Central memory CD4-positive, alpha-beta T cell (primary cell): Measurements from ENCODE around the gene PDE11A.

Experiments used
- DNase-seq: peaks from one replicate; pipeline ENCODE4 v3.0.0; 2022

Gene PDE11A

DNA sequence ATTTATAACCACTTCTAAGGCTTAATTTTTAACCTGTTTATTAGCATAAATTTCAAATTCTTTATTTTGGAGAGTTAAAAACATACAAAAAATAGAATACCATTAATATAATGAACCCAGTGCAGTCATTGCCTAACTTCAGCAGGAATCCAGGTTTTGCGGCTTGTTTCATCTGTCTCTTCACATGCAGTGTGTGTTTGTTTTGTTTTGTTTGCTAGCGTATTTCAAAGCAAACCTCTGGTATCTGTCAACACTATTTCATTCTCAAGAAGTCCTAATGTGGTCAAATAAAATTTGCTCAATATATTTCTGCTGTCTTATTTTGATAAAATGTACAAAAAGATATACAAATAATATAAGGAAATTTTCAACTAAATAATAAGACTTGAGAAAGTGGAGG is 351.5 kb downstream of the PDE11A start:
- DNase-seq = no peak

DNA sequence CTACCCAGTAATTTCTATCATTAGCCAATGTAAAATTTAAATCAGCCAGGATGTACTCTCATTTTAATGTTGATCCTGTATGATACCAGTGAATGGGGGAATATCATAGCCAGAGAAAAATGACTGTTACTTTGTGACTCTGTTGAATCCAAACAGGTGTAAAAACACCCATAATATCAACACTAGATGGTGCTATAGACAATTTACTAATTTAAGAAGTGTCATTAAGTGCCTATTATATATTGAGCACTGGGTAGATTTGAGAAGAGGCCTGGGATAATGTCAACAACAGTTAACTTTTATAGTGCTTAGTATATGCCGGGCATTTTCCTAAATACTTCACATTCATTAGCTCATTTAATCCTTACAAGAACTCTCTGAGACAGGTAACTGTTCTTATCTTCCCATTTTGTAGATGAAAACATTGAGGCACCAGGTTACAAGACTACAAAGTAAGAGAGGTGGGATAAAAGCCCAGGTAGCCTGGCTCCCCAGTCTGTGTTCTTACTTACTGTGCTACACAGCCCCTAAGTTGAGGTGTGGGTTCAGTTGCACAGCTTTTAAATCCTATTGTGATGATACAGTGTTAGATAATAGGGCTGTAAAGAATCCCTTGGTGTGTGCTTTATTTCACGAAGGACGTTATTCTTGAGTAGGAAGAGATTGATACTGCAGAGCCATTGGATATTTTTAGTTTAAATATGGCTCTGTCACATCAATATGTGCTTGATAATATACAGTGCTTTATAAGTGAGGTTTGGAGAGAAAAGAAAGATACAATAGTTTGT is 354.6 kb downstream of the PDE11A start:
- no peak for DNase-seq

DNA sequence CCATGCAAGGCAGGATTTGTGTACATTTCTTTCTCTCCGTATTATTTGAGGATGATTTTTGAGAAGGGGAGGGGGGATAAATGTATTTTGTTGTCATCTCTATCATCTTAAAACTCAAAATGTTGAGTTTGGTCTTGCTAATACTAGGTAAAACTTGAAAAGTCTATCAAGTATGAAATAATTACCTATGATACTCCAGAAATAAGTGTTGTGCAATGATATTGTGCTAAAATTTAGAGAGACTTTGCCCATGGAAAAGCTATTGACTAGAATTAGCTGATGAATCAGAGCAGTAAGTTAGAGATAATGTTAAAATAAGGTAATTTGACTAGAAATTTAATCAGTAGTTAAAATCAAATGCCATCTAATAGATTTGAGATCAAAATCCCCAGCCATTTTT is 356.1 kb downstream of the PDE11A start:
- DNase-seq = no peak

DNA sequence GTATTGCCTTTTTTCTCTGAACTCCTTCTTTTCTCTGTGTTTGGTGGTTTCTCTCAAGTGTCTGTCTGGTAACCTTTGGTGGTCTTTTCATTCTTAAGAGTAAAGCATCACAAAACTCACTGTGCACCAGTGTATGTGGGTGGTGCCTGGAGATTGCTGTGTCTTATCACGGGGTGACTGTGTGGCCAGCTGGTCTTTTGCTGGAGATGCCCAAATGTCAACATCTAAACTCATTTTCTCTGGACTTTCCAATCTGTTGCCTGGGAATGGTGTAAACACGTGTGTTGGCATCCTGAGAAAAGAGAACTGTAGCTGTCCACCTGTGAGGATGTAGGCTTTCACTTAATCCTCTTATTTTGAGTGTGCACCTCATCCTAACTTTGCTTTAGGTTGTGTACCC is 356.8 kb downstream of the PDE11A start:
- DNase-seq = no peak

DNA sequence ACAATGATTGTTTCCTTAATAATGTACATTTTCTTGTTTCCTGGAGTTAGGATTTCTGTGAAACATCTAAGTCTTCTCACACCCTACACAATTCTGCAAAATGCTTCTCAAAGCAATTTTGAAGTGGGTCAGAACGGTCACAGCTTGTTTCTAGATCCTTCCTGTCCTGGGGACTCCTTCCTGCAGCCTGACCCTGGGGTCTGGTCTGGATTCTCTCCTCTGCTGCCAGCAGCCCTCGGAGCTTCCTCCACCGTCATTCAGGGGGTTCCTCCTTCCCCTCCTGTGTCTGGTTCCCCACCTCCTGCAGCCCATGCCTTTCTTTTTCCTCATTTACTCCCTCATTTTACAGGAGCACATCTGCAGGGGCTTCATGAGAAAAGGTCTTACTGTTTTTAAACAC is 357.9 kb downstream of the PDE11A start:
- DNase-seq = no peak

DNA sequence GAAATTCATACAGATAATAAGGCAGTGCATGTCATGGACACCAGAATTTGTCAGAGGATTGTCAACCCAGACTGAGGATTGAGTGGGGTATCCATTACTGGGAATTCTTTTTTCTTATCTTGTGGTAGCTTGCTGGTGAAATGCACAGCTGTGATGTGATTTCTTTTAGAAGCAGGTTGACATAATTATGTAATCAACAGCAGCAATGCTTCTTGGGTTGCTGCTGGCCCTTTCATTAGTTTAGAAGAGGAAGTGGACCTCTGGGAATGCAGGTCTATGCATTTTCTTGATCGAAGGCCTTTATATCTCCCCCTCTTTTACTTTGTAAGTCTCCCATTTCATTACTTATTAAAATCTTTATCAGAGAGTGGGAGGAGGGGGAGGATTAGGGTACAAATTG is 360.1 kb downstream of the PDE11A start:
- no peak for DNase-seq

DNA sequence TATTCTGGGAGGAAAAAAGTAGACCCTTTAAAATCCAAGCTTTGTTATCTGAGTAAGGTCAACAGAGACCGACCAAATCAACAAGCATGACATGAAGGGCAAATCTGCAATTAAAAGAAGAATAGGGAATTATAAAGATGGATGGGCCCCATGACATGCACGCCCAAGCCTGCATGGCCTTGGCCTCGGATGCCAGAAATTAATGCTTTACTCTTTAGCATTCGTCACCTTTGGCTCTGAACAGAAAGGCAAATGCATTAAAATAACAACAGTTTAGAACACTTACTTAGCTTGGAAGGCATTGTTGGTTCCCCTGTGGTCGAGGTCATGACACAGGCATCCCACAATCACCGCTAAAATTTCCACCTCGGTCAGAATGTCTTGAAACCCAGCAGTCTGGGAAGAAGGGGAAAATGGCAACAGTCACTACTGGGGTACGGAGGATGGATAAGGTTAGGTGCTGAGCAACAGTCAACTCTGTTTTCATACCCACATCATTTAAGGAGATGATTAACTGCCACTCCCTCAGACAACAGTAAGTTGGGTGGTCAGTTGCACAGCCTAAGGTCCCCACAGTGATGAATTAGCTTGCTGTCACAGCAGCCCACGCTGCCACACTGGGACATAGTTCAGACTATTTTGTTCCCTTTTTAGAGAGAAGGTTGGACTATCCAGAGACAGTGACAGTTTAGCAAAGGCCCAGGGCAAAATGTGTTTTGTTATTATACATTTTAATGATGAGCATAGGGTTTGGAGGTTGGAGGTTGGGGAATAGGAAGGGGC is 360.9 kb downstream of the PDE11A start:
- no peak for DNase-seq

DNA sequence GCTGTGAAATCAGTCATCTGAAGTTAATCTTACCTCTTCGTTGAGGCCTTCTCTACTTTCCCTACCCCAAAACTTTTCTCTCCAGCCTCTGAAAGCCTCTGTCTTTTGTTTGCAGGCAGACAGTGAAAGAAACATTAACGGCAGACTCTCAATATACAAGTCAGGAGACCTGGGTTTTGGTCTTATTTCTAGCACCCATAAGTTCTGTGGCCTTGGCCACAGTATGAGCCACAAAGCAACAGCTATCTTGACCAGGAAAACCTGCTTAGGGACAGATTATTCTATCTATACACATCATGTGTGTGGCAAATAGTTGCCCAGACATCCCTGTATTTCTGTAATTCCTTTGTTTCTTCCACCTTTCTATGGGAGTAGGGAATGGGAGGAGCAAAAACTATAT is 361.7 kb downstream of the PDE11A start:
- no peak for DNase-seq

DNA sequence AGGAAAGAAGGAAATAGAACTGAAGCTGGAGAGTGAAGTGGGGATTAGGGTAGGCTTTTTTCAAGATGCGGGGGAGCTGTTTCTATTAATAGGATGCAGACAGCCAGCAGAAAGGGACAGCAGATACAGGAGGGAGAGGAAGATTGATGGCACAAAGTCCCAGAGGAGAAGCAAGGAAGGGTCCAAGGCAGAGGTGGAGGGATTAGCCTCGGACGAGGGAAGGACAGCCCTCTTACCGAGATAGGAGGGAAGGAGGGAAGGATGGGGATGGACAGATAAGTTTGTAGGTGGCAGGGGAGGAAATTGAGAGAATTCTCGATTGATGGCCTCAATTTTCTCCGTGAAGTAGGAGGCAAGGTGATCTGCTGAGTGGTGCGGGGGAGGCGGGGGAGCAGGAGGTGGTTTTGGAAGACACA is 362.6 kb downstream of the PDE11A start:
- no peak for DNase-seq

DNA sequence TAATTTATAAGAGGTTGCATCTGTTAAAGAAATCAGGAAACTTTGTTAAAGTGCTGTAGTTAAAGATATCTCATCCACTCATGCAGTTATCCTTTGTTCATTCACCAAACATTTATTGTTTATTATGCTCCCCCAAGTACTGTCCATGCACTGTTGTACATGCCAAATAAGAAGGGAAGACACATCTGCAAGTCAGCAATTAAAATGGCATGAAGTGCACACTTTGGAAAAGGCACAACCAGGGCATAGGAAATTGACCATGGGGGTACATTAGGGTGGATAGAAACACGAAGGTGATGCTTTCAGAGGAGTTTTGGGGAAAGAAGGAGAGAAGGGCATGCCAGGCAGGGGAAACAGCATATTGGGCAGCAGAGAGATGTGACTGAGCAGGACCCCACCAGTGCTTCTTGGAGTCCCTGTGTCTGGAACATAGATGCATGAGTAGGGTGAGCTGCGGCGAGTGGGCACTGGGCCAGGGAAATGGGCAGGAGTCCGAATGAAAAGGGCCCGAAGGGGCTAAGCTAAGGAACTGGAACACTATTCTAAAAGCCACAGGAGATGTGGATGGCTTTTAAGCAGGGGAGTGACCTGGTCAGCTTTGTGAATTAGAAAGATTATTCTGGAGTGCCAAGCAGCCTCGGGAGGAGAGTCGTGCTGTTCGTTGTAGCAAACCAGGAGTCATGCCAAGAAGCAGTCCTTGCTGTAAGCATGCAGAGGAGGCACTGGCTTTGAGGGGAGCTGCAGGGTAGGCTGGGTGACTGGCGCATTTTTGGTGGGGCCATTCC is 363.7 kb downstream of the PDE11A start:
- DNase-seq = no peak

DNA sequence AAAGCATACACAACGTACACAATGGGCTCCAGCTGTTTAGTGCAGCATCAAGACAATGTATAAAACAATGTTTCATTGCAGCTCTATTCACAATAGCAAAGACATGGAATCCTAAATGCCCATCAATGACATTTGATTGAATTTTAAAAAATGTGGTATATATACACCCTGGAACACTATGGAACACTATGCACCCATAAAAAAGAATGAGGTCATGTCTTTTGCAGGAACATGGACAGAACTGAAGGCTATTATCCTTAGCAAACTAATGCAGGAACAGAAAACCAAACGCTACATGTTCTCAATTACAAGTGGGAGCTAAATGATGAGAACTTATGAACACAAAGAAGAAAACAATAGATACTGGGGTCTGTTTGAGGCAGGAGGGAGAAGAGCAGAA is 364.5 kb downstream of the PDE11A start:
- no peak for DNase-seq

DNA sequence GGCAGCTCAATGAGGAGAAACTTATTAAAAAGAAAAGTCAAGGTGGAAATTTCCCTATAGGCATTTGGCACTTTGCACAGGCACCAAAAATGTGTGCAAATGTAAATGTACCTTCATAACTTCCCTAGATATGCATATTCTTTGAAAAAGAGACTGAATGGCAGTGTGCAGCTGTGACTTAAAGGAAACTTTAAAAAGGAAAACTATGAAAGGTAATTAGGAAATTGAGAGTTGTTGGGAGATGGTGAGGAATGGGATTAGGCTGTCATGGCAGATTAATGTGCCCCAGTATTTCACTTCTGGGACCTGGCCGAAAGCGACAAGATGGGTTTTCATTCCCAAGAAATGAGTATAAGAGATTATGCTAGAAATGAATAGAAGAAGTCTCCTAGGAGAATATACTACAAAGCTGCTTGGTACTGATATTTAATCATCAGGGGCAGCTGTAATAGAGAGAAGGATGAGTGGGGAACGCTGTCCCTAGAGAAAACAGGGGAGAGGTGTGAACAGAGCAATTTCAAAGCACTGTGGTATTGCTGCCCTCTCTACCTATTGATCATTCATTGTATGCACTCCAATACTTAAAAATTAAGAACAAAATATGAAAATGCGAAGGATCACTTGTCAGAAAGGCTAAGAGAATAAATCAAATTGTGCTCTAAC is 366.9 kb downstream of the PDE11A start:
- no peak for DNase-seq

DNA sequence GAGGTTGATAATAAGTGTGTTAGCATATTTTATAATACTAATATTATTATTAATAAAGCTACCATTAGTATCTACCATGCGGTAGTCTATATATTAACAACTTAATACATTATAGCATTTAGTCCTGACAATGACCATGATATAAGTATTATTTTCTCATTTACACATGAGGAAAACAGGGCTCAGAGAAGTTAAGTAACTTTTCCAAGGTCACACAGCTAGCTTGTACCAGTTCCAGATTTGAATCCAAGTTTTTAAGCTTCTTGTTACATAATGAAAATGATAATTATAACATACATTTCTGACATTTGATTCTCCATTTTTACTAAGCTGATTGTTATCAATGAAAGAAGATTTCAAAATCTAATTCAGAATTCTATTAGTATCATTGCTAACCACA is 369.4 kb downstream of the PDE11A start:
- no peak for DNase-seq

DNA sequence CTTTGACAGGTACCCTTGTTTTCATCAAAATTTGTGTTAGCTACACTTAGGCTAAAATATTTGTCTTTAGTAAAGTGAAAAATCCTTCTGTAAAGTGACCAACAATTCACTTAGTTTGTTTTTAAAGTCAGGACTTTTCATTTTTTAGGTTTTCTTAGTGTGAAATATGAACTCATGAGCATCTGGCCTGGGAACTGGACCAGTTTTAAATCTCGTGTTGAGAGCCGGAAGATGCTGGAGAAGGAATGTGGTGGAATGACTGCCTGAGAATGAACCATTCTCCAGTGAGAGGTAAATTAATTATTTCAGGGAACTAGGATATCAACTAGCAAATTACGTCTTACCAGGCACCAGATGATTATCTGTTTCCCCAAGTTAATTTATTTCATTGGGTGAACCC is 374.3 kb downstream of the PDE11A start:
- no peak for DNase-seq

DNA sequence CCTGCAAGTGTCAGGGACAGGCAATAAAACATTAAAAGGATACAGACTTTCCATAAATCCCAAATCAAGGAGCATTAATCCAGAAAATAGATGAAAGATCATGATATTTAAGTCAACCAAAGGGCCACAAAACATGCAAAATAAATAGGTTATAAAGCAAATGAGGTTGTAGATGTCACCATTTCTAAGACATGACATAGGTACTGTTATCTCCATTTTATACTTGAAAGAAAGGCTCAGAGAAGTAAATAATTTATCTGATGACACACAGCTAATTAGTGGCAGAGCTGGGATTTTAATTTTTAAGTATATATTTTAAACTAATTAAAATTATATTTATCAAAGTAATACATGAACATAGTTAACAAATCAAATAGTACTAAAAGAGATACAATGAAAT is 378.2 kb downstream of the PDE11A start:
- no peak for DNase-seq

DNA sequence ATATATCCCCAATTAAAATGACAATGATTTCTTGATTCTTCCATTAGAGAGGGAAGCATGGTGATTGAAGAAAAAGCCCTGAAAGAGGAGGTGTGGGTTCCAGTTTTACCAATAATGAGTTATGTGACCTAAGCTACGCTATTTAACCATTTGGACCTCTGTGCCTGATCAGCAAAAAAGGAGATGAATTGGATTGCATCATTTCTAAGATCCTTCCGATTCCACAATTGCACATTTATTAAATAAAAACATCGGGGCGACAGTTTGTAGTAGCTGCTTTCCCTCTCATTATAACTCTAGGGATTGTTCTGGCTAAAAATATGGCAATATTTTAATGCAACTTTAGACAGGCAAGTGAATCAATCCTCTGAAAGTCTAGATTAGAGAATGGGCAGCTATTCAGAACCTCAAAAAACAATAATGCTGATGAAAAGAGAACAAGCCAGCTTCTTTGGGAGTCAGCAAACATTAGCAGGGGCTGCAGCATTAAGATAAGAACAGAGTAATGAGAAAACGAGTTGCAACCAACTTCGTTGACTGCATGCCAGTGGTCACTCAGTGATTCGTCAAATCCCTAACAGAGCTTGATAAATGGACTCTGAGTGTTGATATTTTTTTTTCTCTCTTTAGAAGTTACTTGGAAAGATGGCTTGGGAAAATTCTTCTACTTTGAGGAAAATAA is 378.8 kb downstream of the PDE11A start:
- DNase-seq = no peak

DNA sequence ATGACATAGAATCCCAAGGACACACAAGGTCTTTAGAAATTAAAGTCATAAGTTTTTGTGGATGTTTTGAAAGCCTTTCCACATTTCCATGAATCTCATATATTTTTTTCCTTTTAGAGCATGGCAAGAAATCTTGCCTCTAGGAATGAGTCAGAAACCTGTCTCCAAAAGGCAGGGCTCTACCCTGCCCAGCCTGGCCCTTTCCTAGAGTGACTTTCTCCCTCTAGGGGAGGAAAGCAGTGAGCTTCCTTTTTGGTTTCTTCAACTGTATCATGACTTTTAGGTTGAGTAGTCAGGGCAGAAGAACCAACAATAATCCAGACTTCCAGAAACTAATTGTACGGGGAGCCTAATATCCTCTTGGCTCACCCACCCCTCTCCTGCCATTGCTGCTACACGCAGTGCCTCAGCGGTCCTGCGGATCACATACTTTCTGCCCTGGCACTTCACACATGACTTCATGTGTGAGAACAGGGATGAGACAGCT is 379.8 kb downstream of the PDE11A start:
- DNase-seq = no peak

DNA sequence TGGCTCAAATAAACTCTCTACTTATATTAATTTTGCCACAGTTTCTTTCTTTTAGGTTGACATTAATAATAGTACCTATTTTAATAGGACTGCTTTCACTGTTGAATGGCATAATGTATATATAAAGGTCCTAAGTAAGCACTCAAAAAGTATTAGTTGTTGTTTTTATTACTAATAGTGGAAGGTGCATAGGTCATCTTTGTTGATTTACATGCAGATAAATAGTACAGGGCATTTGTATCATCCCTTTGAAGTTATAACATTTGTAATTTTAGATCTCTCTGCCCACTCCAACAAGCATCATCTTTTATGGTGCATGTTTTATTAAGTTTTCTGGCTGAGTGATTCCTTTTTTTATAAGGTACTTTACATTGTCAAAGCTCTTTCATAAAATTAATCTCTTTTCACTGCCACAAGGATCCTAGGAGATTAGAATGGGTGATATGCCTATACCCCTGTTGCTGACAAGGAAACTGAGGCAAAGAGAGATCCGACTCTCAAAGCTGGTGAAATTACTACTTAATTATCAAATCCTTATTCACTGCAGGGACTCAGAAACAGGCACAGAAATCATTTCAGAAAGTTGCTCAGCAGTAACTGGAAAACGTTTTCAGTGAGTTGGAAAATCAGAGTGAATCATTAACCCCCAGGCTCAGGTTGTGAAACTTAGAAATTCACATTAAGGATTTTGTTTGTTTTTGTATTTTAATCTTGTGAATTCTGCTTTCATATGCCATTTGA is 380.4 kb downstream of the PDE11A start:
- no peak for DNase-seq

DNA sequence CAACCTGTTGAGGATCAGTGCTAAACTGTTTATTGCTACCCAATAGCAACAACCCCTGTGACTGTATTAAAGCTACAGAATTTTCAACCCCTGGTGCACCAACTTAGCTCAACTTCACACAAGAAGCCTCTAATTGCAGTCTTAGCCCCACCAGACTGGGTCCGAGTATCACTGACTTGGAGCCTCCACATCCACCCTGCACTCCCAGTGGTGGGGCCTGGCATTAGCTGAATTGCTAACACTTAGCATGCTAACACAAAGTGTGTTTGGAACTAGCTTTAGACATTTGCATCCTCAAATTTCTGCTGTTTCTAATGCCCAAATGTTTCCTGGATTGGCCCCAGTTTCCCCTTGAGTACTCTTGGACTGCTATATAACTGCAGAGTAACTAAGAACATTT is 381.4 kb downstream of the PDE11A start:
- no peak for DNase-seq

DNA sequence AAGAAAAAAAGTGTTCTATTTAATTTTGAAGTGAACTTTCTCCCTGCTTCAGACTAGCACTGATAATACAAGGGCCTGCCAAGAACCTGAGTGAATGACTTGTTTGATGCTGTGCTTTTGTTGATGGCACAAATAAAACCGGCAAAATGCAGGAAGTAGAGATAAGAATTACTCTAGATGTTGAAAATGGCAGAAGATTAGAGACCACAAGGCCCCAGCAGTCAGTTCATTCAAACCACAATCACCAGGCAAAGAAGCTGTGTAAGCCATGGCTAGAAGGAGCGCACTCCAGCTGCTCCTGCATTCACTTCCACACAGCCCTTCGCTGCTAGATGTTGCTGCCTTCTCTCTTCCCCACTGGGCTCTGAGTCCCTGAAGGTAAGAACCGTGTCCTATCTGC is 383.0 kb downstream of the PDE11A start:
- no peak for DNase-seq

DNA sequence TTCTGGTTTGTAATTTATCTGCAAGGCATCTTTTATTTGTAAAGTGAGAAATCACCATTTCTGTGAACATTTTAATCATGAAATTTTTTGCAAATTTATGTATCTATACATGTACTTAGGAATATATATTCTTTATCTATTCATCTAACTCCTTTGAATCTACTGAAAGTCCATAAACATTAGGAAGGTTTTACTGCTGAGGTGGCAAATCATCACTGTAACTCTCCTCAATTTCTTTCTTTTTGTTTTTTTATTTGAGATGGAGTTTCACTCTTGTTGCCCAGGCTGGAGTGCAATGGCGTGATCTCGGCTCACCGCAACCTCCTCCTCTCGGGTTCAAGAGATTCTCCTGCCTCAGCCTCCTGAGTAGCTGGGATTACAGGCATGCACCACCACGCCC is 383.7 kb downstream of the PDE11A start:
- DNase-seq = no peak

DNA sequence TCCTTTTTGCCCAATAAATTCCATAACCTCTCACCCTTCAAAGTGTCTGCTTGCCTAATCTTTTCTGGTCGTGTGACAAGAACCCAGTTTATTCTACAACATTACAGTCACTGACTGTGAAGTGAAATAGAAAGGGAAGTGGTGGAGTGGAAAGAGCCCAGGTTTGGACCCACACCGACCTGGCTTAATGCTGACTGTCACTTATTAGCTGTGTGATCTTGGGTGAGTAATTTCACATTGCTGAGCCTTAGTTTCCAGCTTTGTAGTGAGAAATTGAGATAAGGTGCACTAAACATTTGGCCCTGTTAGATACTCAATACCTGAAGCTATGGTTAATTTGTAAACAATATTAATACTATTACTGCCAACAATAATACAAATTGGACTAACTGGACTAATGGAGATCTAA is 388.9 kb downstream of the PDE11A start:
- no peak for DNase-seq
